ENCODE results near the gene NEO1. TPM values are rescaled to one million over a fixed set of nuclear protein-coding genes. Genes with fewer than 3 reads are reported as not detected.
A peak's percentile ranks its signal among the peaks of the same experiment; 100 is the strongest.
"Not testable (repeated sequence)": the region's sequence is repeated elsewhere in the genome, so short reads cannot be mapped to it uniquely, and the experiment has no call there.

Gene NEO1
- total RNA-seq, 2 donors from 2014 or later: 7.0 to 8.1 TPM

DNA sequence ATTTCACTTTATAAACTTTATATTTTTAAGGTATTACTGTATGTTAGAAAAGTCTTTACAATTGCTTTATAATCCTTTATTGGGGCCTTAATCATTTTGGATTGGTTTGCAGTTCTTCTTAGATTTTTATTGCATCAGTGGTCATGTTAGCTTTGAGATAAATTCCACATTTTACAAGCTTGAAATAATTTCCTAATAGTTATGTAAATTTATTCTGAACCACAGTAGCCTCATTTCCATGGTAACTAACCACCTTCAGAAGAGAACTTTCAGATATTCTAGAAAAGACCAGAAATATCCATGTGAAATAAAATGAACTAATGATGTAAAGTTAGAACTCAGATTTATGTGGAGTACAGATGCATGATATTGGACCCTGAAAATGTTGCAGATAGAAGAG is 94.2 kb downstream of the NEO1 start:
- H3K36me3 Mint-ChIP-seq (ENCODE audit: insufficient read depth in 2 of 2): peaks cover 4 to 12% of the 10 kb centered on the region in 2 donors
- no peaks in the 10 kb centered on the region for H3K27me3 Mint-ChIP-seq (ENCODE audit: low read depth)
- DNase-seq (no peak), ATAC-seq (replicated peaks in 1 of 2) (no peak)
- H3K4me3 Mint-ChIP-seq: no peak overlapping the region
- no peak overlapping the region for H3K27ac Mint-ChIP-seq
- H3K4me1 Mint-ChIP-seq (ENCODE audit: low read depth): peaks cover 29% of the 10 kb centered on the region
- peaks cover 0 to 6% of the 10 kb centered on the region in 2 donors for H3K9me3 Mint-ChIP-seq

GRCh38 chr15:73150831-73151230 is 98.6 kb downstream of the NEO1 start:
- H3K27me3 Mint-ChIP-seq (ENCODE audit: low read depth): no peaks in the 10 kb centered on the region
- peaks cover 6 to 9% of the 10 kb centered on the region in 2 donors for H3K9me3 Mint-ChIP-seq
- ATAC-seq (replicated peaks in 1 of 2) (no peak), DNase-seq (no peak)
- no peak overlapping the region for H3K4me3 Mint-ChIP-seq
- no peaks in the 10 kb centered on the region for H3K4me1 Mint-ChIP-seq (ENCODE audit: low read depth)
- H3K36me3 Mint-ChIP-seq (ENCODE audit: insufficient read depth in 2 of 2): peaks cover 9 to 19% of the 10 kb centered on the region in 2 donors
- no peak overlapping the region for H3K27ac Mint-ChIP-seq

DNA sequence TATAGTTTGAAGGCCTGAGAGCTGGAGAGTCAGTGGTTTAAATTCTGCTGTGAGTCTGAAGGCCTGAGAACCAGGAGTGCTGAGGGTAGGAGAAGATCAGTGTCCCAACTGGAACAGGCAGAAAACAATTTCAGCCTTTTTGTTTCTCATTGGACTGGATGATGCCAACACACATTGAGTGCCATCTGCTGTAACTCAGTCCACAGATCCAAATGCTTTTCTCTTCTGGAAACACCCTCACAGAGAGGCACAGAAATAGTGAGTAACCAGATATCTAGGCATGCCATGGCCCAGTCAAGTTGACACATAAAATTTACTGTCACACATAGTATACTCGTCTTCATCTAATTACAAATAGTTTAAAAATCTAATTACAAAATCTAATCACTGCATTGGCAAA is 100.8 kb downstream of the NEO1 start:
- Mint-ChIP-seq H3K27ac (no peak overlapping the region), H3K27me3 (ENCODE audit: low read depth) (no peaks in the 10 kb centered on the region), H3K4me1 (ENCODE audit: low read depth) (no peaks in the 10 kb centered on the region), H3K4me3 (no peak overlapping the region), H3K36me3 (ENCODE audit: insufficient read depth in 2 of 2) (peaks cover 14 to 26% of the 10 kb centered on the region in 2 donors), H3K9me3 (peaks cover 10 to 14% of the 10 kb centered on the region in 2 donors)
- no peak for ATAC-seq (replicated peaks in 1 of 2)
- no peak for DNase-seq

DNA sequence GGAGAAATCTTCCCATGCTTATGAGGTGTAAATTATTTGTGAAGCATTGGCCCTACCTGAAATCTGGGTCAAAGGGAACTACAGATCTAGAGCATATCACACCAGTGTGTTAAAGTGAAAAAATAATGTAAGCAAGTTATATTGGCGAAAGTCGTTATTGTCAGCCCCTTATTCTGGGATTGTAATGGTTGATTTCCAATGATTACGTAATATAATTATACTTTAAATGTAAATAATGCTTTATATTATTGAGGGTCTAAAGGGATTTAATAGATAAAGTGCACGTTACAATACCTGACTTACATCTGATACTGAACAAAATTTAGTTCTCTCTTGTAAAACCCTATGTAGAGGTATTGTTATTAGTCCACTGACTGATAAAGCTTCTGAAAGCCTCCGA is 101.2 kb downstream of the NEO1 start:
- H3K36me3 Mint-ChIP-seq (ENCODE audit: insufficient read depth in 2 of 2): peaks cover 14 to 26% of the 10 kb centered on the region in 2 donors

GRCh38 chr15:73156431-73157191 is 104.3 kb downstream of the NEO1 start:
- DNase-seq: no peak
- peaks cover 10 to 15% of the 10 kb centered on the region in 2 donors for H3K36me3 Mint-ChIP-seq (ENCODE audit: insufficient read depth in 2 of 2)
- no peak overlapping the region for H3K4me3 Mint-ChIP-seq
- no peak for ATAC-seq (replicated peaks in 1 of 2)
- H3K27me3 Mint-ChIP-seq (ENCODE audit: low read depth): no peaks in the 10 kb centered on the region
- no peaks in the 10 kb centered on the region for H3K4me1 Mint-ChIP-seq (ENCODE audit: low read depth)
- H3K9me3 Mint-ChIP-seq: peaks cover 10% of the 10 kb centered on the region in 2 donors
- no peak overlapping the region for H3K27ac Mint-ChIP-seq

More for the DNA sequence above, 101.2 kb downstream of the NEO1 start:
- no peak for DNase-seq
- Mint-ChIP-seq H3K4me3 (no peak overlapping the region), H3K27ac (no peak overlapping the region), H3K27me3 (ENCODE audit: low read depth) (no peaks in the 10 kb centered on the region), H3K4me1 (ENCODE audit: low read depth) (no peaks in the 10 kb centered on the region), H3K9me3 (peaks cover 10 to 14% of the 10 kb centered on the region in 2 donors)
- ATAC-seq (replicated peaks in 1 of 2): no peak

DNA sequence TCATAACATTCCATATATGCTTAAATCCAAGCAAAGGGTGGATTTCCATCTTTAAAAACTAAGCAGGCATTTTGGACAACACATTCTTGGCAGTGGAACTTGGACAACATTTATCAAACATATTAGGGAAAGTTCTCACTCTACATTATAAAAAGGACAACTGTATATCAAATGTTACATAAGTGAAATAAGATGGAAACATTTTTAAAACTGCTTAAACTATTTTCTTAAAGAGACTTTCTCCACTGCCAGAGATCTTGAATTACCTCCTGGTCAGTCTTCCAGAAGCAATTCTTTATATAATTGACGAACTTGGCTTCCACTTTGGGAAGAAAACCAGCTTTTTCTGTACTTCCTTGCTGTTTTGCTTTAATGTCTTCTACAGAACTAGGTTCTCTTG is 109.3 kb downstream of the NEO1 start:
- Mint-ChIP-seq H3K27ac (no peak overlapping the region), H3K4me1 (ENCODE audit: low read depth) (no peaks in the 10 kb centered on the region)
- ATAC-seq (replicated peaks in 1 of 2): no peak

DNA sequence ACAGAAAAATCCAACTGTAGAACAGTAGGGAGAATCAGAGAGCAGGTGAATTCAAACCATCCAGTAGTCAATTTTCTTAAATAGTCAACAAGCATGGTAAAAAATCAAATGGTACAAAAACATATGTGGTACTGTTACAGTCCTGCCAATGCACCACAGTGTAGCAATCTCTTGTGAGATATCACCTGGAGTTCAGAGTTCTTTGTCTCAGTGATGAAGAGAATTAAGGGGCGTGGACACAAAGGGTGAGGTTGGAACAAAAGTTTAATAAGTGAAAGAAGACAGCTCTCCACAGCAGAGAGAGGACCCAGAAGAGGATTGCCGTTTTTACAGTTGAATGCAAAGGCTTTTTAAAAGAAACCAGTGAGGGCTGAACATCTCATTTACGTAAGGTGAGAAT is 113.2 kb downstream of the NEO1 start:
- DNase-seq: no peak
- peaks cover 0 to 6% of the 10 kb centered on the region in 2 donors for H3K9me3 Mint-ChIP-seq
- H3K27ac Mint-ChIP-seq: peak overlapping the region; percentile 1
- H3K4me3 Mint-ChIP-seq: no peak overlapping the region
- ATAC-seq (replicated peaks in 1 of 2): no peak
- peaks cover 0 to 6% of the 10 kb centered on the region in 2 donors for H3K36me3 Mint-ChIP-seq (ENCODE audit: insufficient read depth in 2 of 2)
- no peaks in the 10 kb centered on the region for H3K27me3 Mint-ChIP-seq (ENCODE audit: low read depth)
- H3K4me1 Mint-ChIP-seq (ENCODE audit: low read depth): no peaks in the 10 kb centered on the region

More for the DNA sequence above, 109.3 kb downstream of the NEO1 start:
- Mint-ChIP-seq H3K27me3 (ENCODE audit: low read depth) (no peaks in the 10 kb centered on the region), H3K36me3 (ENCODE audit: insufficient read depth in 2 of 2) (peaks cover 2 to 7% of the 10 kb centered on the region in 2 donors), H3K9me3 (peaks cover 0 to 5% of the 10 kb centered on the region in 2 donors), H3K4me3 (no peak overlapping the region)
- DNase-seq: no peak

GRCh38 chr15:73165844-73166243 is 113.6 kb downstream of the NEO1 start:
- no peaks in the 10 kb centered on the region for H3K27me3 Mint-ChIP-seq (ENCODE audit: low read depth)
- peaks cover 0 to 6% of the 10 kb centered on the region in 2 donors for H3K36me3 Mint-ChIP-seq (ENCODE audit: insufficient read depth in 2 of 2)
- DNase-seq: no peak
- no peaks in the 10 kb centered on the region for H3K4me1 Mint-ChIP-seq (ENCODE audit: low read depth)
- peaks cover 0 to 6% of the 10 kb centered on the region in 2 donors for H3K9me3 Mint-ChIP-seq
- no peak for ATAC-seq (replicated peaks in 1 of 2)
- no peak overlapping the region for H3K27ac Mint-ChIP-seq
- H3K4me3 Mint-ChIP-seq: no peak overlapping the region

GRCh38 chr15:73166711-73167110 is 114.4 kb downstream of the NEO1 start:
- H3K27me3 Mint-ChIP-seq (ENCODE audit: low read depth): not testable (repeated sequence)

DNA sequence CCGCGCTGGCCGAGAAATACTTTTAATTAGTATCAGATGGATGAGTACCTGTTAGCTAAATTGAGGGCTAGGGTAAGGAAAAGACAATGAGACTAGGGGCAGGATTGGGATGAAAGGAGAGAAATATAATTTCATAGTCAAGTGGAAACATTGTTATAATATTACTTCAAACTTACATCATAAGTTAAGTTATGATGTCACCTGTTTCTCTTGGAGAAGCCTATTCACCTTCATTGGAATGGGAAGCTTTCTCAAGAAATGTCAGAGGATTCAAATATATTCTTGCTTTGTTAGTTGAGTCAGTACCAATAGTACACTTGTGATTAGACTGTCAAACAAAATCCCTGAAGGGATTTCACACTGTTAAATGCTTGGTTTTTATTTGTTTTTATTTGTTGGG is 116.2 kb downstream of the NEO1 start:
- H3K27ac Mint-ChIP-seq: no peak overlapping the region
- peaks cover 0 to 6% of the 10 kb centered on the region in 2 donors for H3K9me3 Mint-ChIP-seq
- H3K4me1 Mint-ChIP-seq (ENCODE audit: low read depth): no peaks in the 10 kb centered on the region
- ATAC-seq (replicated peaks in 1 of 2) (no peak), DNase-seq (no peak)
- no peaks in the 10 kb centered on the region for H3K27me3 Mint-ChIP-seq (ENCODE audit: low read depth)
- H3K4me3 Mint-ChIP-seq: no peak overlapping the region
- H3K36me3 Mint-ChIP-seq (ENCODE audit: insufficient read depth in 2 of 2): peaks cover 0 to 6% of the 10 kb centered on the region in 2 donors

More at GRCh38 chr15:73166711-73167110, 114.4 kb downstream of the NEO1 start:
- not testable (repeated sequence) for ATAC-seq (replicated peaks in 1 of 2); H3K9me3 Mint-ChIP-seq; H3K4me3 Mint-ChIP-seq; H3K4me1 Mint-ChIP-seq (ENCODE audit: low read depth); H3K27ac Mint-ChIP-seq; H3K36me3 Mint-ChIP-seq (ENCODE audit: insufficient read depth in 2 of 2); DNase-seq

GRCh38 chr15:73171711-73172110 is 119.4 kb downstream of the NEO1 start:
- H3K9me3 Mint-ChIP-seq: no peaks in the 10 kb centered on the region
- ATAC-seq (replicated peaks in 1 of 2) (no peak), DNase-seq (no peak)
- no peaks in the 10 kb centered on the region for H3K36me3 Mint-ChIP-seq (ENCODE audit: insufficient read depth in 2 of 2)
- no peak overlapping the region for H3K4me3 Mint-ChIP-seq
- no peak overlapping the region for H3K27ac Mint-ChIP-seq
- no peaks in the 10 kb centered on the region for H3K4me1 Mint-ChIP-seq (ENCODE audit: low read depth)
- no peaks in the 10 kb centered on the region for H3K27me3 Mint-ChIP-seq (ENCODE audit: low read depth)

DNA sequence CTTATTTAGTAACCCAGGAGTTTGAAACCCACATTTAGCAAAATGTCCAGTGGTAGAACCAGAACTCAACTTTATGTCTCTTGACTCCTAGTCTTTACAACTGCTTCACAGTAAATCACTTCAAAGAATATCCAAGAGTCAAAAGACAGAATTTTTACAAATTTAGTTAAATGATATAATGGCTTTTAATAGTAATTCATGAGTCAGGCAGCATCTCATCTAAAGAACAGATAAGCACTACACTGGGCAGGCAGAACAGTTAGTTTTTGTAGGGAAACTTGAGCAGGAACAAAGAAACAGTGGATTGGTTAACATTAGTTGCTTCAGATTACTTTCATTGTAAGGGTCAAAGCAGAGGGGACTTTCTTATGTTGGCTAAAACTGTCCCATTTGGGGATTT is 120.2 kb downstream of the NEO1 start:
- DNase-seq (no peak), ATAC-seq (replicated peaks in 1 of 2) (no peak)
- Mint-ChIP-seq H3K4me1 (ENCODE audit: low read depth) (no peaks in the 10 kb centered on the region), H3K9me3 (no peaks in the 10 kb centered on the region), H3K27ac (no peak overlapping the region), H3K36me3 (ENCODE audit: insufficient read depth in 2 of 2) (no peaks in the 10 kb centered on the region), H3K4me3 (no peak overlapping the region), H3K27me3 (ENCODE audit: low read depth) (no peaks in the 10 kb centered on the region)

GRCh38 chr15:73174171-73174570 is 121.9 kb downstream of the NEO1 start:
- ATAC-seq (replicated peaks in 1 of 2) (no peak), DNase-seq (no peak)
- H3K27me3 Mint-ChIP-seq (ENCODE audit: low read depth): no peaks in the 10 kb centered on the region
- H3K27ac Mint-ChIP-seq: no peak overlapping the region
- H3K4me3 Mint-ChIP-seq: no peak overlapping the region
- no peaks in the 10 kb centered on the region for H3K4me1 Mint-ChIP-seq (ENCODE audit: low read depth)
- no peaks in the 10 kb centered on the region for H3K9me3 Mint-ChIP-seq
- H3K36me3 Mint-ChIP-seq (ENCODE audit: insufficient read depth in 2 of 2): no peaks in the 10 kb centered on the region

GRCh38 chr15:73175382-73175781 is 123.1 kb downstream of the NEO1 start:
- Mint-ChIP-seq H3K4me3 (no peak overlapping the region), H3K9me3 (no peaks in the 10 kb centered on the region), H3K4me1 (ENCODE audit: low read depth) (no peaks in the 10 kb centered on the region), H3K27me3 (ENCODE audit: low read depth) (no peaks in the 10 kb centered on the region), H3K36me3 (ENCODE audit: insufficient read depth in 2 of 2) (peaks cover 0 to 2% of the 10 kb centered on the region in 2 donors), H3K27ac (no peak overlapping the region)
- no peak for ATAC-seq (replicated peaks in 1 of 2)
- no peak for DNase-seq
